ENCODE measurements around the gene CCDC92.

Gene CCDC92

DNA sequence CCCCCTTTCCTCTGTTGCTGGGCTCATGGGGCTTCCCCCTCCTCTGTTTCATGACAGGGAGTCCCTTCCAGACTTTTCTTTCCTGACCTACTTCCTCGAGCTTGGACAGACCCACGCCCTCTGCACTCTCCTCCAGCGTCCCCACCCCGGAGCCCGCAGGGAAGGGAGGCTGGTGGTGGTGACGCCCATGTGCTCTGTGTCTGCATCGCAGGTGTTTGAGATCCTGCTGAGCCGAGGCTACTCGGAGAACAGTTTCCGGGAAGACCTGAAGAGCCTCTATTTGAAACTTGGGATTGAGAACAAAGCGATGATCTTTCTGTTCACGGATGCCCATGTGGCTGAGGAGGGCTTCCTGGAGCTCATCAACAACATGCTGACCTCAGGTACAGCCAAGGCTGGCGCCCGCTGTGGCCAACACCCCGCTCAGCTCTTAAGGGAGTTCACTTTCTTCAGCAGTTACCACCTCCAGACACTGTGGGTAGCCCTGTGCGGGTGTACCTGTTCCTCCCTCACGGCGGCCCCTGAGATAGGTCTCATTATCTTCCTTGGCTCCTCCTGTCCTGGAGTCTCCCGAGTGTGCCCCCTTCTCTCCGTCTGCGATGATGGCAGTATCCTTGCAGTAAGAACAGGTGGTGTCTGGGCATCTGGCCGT lies 85.6 kb downstream of the CCDC92 start:
- DNase-seq (ENCODE audit: low read depth in 2 of 2) = no peak
- no peak overlapping the region for H3K4me3 ChIP-seq (replicated peaks in 1 of 2; ENCODE audit: low read depth in 2 of 2, low read length in 2 of 2)
- TF ChIP-seq CTCF (IDR thresholded peaks at IDR 0.05; ENCODE audit: low read depth, low read length) = no peak

- no peak for TF ChIP-seq CTCF (IDR thresholded peaks at IDR 0.05; ENCODE audit: low read depth, low read length)
- DNase-seq (ENCODE audit: low read depth in 2 of 2) = no peak
- H3K4me3 ChIP-seq (replicated peaks in 1 of 2; ENCODE audit: low read depth in 2 of 2, low read length in 2 of 2) = no peak overlapping the region
Observed at GRCh38 chr12:123886258-123886657, 86.4 kb downstream of the CCDC92 start.
